ENCODE results near the gene IL2RA. TPM values are rescaled to one million over a fixed set of nuclear protein-coding genes. Genes with fewer than 3 reads are reported as not detected.
A peak's percentile ranks its signal among the peaks of the same experiment; 100 is the strongest.

The IL2RA gene
- total and polyA plus RNA-seq, 4 donors: 0.24 to 10.3 (median 3.4) TPM

DNA sequence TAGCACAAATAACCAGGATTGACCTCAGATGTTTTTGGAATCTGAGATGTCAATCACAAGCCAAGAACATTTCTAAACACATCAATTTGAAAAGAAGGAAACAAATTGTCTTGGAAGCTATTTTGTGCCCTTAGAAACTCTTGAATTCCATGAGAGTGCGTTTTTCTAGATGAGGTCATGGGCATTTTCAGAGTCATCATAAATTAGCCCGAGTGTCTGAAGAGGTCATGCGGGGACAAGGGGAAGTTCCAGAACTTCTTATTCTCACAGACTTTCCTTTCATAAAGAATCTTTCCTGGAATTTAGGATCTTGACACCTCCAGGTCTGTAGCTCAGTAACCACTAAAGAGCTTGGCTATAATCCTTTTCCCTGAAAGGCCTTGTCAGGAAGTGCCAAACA is 28.2 kb downstream of the IL2RA start:
- no peaks in the 10 kb centered on the region for H3K4me1 ChIP-seq (ENCODE audit: control insufficient read depth in 5 of 5, insufficient read depth in 5 of 5, low read length in 5 of 5)
- no peak for ATAC-seq (ENCODE audit: insufficient read depth, low FRiP score)
- TF ChIP-seq, protein P1, sequence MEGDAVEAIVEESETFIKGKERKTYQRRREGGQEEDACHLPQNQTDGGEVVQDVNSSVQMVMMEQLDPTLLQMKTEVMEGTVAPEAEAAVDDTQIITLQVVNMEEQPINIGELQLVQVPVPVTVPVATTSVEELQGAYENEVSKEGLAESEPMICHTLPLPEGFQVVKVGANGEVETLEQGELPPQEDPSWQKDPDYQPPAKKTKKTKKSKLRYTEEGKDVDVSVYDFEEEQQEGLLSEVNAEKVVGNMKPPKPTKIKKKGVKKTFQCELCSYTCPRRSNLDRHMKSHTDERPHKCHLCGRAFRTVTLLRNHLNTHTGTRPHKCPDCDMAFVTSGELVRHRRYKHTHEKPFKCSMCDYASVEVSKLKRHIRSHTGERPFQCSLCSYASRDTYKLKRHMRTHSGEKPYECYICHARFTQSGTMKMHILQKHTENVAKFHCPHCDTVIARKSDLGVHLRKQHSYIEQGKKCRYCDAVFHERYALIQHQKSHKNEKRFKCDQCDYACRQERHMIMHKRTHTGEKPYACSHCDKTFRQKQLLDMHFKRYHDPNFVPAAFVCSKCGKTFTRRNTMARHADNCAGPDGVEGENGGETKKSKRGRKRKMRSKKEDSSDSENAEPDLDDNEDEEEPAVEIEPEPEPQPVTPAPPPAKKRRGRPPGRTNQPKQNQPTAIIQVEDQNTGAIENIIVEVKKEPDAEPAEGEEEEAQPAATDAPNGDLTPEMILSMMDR (IDR thresholded peaks at IDR 0.05; ENCODE audit: control extremely low read depth, extremely low read depth): no peak
- peaks cover 0 to 2% (median 0%) of the 10 kb centered on the region in 4 donors for H3K9me3 ChIP-seq (ENCODE audit: control insufficient read depth in 4 of 4, insufficient read depth in 3 of 4, low read length in 3 of 4)
- H3K27me3 ChIP-seq (ENCODE audit: control insufficient read depth in 3 of 3, insufficient read depth in 3 of 3, low read length in 2 of 3): no peaks in the 10 kb centered on the region
- 13 to 15% methylated on average over 3 of the region's 3 CpGs for WGBS, 2 donors
- no peaks in the 10 kb centered on the region for H3K36me3 ChIP-seq (ENCODE audit: control insufficient read depth in 4 of 4, insufficient read depth in 4 of 4, low read length in 4 of 4)
- no peak overlapping the region for H3K9ac ChIP-seq (ENCODE audit: insufficient read depth in 1 of 2, low read length in 2 of 2)
- no peak overlapping the region for H3K4me3 ChIP-seq
- no peak for DNase-seq
- peak overlapping the region in 1 of 2 donors; percentile 57 for H3K27ac ChIP-seq (ENCODE audit: low read depth in 1 of 2, low read length in 1 of 2)

- DNase-seq (no peak), ATAC-seq (ENCODE audit: insufficient read depth, low FRiP score) (no peak)
- H3K9ac ChIP-seq (ENCODE audit: insufficient read depth in 1 of 2, low read length in 2 of 2): no peak overlapping the region
- no peaks in the 10 kb centered on the region for H3K4me1 ChIP-seq (ENCODE audit: control insufficient read depth in 5 of 5, insufficient read depth in 5 of 5, low read length in 5 of 5)
- H3K4me3 ChIP-seq: no peak overlapping the region
- H3K36me3 ChIP-seq (ENCODE audit: control insufficient read depth in 4 of 4, insufficient read depth in 4 of 4, low read length in 4 of 4): no peaks in the 10 kb centered on the region
- TF ChIP-seq, protein P1 (IDR thresholded peaks at IDR 0.05; ENCODE audit: control extremely low read depth, extremely low read depth): no peak
- no peaks in the 10 kb centered on the region for H3K27me3 ChIP-seq (ENCODE audit: control insufficient read depth in 3 of 3, insufficient read depth in 3 of 3, low read length in 2 of 3)
- peaks cover 0 to 2% (median 0%) of the 10 kb centered on the region in 4 donors for H3K9me3 ChIP-seq (ENCODE audit: control insufficient read depth in 4 of 4, insufficient read depth in 3 of 4, low read length in 3 of 4)
- H3K27ac ChIP-seq (ENCODE audit: low read depth in 1 of 2, low read length in 1 of 2): no peak overlapping the region
Observed at GRCh38 chr10:6030940-6031339, 31.2 kb downstream of the IL2RA start.

DNA sequence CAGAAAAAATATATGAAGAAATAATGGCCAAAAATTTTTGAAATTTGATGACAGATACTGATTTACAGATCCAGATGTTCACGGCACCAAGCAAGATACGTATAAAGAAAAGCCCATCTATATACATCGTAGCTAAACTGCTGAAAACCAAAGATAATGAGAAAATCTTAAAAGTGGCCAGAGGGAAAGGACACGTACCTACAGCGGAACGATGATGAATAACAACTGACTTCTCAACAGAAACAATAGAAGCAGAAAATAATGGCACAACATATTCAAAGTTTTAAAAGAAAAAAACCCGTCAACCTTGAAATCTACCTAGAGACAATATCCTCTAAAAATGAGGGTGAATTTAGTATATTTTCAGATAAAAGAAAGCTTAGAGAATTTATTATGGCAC is 31.9 kb downstream of the IL2RA start:
- TF ChIP-seq, protein P1 (IDR thresholded peaks at IDR 0.05; ENCODE audit: control extremely low read depth, extremely low read depth): no peak
- ATAC-seq (ENCODE audit: insufficient read depth, low FRiP score) (no peak), DNase-seq (no peak)
- 96 to 99% methylated on average over 7 of the region's 7 CpGs for WGBS, 2 donors
- H3K27ac ChIP-seq (ENCODE audit: low read depth in 1 of 2, low read length in 1 of 2): no peak overlapping the region
- no peak overlapping the region for H3K9ac ChIP-seq (ENCODE audit: insufficient read depth in 1 of 2, low read length in 2 of 2)
- H3K4me3 ChIP-seq: no peak overlapping the region
- H3K4me1 ChIP-seq (ENCODE audit: control insufficient read depth in 5 of 5, insufficient read depth in 5 of 5, low read length in 5 of 5): no peaks in the 10 kb centered on the region
- peaks cover 0 to 2% (median 0%) of the 10 kb centered on the region in 4 donors for H3K9me3 ChIP-seq (ENCODE audit: control insufficient read depth in 4 of 4, insufficient read depth in 3 of 4, low read length in 3 of 4)
- H3K27me3 ChIP-seq (ENCODE audit: control insufficient read depth in 3 of 3, insufficient read depth in 3 of 3, low read length in 2 of 3): no peaks in the 10 kb centered on the region
- H3K36me3 ChIP-seq (ENCODE audit: control insufficient read depth in 4 of 4, insufficient read depth in 4 of 4, low read length in 4 of 4): no peaks in the 10 kb centered on the region

GRCh38 chr10:6027929-6028328 is 34.2 kb downstream of the IL2RA start:
- ATAC-seq (ENCODE audit: insufficient read depth, low FRiP score): no peak
- TF ChIP-seq, protein P1 (IDR thresholded peaks at IDR 0.05; ENCODE audit: control extremely low read depth, extremely low read depth): no peak

More at GRCh38 chr10:6027929-6028328, 34.2 kb downstream of the IL2RA start:
- 79 to 85% methylated on average over 6 of the region's 6 CpGs for WGBS, 2 donors
- Histone ChIP-seq H3K4me1 (ENCODE audit: control insufficient read depth in 5 of 5, insufficient read depth in 5 of 5, low read length in 5 of 5) (no peaks in the 10 kb centered on the region), H3K4me3 (no peak overlapping the region), H3K9ac (ENCODE audit: insufficient read depth in 1 of 2, low read length in 2 of 2) (no peak overlapping the region), H3K27ac (ENCODE audit: low read depth in 1 of 2, low read length in 1 of 2) (no peak overlapping the region), H3K9me3 (ENCODE audit: control insufficient read depth in 4 of 4, insufficient read depth in 3 of 4, low read length in 3 of 4) (peaks cover 0 to 2% (median 0%) of the 10 kb centered on the region in 4 donors), H3K36me3 (ENCODE audit: control insufficient read depth in 4 of 4, insufficient read depth in 4 of 4, low read length in 4 of 4) (no peaks in the 10 kb centered on the region), H3K27me3 (ENCODE audit: control insufficient read depth in 3 of 3, insufficient read depth in 3 of 3, low read length in 2 of 3) (peaks cover 0 to 2% (median 0%) of the 10 kb centered on the region in 3 donors)
- DNase-seq: no peak

All from lung (tissue), 12 donors.